NCI-H2227 treated with DMSO at 0.1 percent for 48 hours (cell line): Measurements from ENCODE around the gene TAF6L.
"Not testable (repeated sequence)": the region's sequence is repeated elsewhere in the genome, so short reads cannot be mapped to it uniquely, and the experiment has no call there.

Source experiments
- DNase-seq: peaks from one replicate; lab custom pipeline; 2025; lab: John Stamatoyannopoulos, UW

Gene TAF6L

DNA sequence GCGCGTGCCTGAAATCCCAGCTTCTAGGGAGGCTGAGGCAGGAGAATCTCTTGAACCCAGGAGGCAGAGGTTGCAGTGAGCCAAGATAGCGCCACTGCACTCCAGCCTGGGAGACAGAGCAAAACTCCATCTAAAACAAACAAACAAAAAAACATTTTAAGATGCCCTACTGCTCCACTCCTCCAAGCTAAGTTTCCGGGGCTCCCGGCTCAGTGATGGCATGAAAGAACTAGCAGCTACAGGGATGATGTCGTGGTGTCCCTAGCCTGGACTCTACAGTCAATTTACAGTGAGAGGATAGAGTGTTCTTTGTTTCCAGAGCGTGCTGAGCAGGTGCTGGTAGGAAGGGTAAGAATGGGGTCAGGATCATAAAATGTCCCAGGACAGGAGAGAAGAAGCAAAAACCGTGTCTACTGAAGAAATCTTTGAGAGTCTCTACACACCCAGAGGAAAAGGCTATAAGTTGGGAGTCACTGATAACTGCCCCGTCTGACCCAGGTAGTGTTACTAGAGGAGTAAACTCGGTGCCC lies 16.0 kb upstream of the TAF6L start:
- no peak for DNase-seq

- no peak for DNase-seq
These were observed 13.1 kb upstream of the TAF6L start for GRCh38 chr11:62757846-62758788.

GRCh38 chr11:62760867-62761227 lies 10.3 kb upstream of the TAF6L start:
- not testable (repeated sequence) for DNase-seq

DNA sequence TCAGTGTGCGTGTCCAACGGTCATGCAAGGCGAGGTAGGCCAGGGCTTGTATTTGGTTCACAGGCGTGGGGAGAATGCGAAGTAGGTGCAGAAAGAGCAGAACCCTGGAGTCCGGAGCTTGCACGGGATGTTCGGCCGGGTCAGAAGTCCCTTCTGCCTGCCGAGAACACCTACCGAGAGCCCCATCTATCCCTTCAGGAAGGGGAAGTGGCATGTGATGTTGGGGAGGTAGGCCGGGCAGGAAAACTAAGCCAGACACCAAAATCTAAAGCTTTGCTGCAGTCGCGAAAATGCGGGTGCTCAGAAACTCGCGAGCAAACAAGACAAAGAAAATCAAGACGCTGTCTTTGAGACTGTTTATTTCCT lies 435 bp upstream of the TAF6L start:
- peak; percentile 87 for DNase-seq

- DNase-seq: no peak
These were observed 3.2 kb downstream of the TAF6L start for GRCh38 chr11:62774407-62774806.

DNA sequence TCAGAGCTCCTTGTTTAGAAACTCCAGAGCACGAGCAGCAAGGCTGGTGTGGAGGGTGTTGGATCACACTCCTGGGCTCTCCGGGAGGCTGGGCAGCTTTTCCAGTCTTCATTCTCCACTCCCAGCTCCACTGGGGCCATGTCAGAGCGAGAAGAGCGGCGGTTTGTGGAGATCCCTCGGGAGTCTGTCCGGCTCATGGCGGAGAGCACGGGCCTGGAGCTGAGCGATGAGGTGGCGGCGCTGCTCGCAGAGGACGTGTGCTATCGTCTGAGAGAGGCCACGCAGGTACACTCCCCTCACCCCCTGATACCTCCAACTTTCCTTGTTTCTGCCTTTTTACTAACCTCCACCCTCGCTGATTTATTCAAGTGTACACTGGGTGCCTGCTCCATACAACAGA lies 4.5 kb downstream of the TAF6L start:
- DNase-seq: no peak

GRCh38 chr11:62777389-62777788 lies 6.2 kb downstream of the TAF6L start:
- no peak for DNase-seq

DNA sequence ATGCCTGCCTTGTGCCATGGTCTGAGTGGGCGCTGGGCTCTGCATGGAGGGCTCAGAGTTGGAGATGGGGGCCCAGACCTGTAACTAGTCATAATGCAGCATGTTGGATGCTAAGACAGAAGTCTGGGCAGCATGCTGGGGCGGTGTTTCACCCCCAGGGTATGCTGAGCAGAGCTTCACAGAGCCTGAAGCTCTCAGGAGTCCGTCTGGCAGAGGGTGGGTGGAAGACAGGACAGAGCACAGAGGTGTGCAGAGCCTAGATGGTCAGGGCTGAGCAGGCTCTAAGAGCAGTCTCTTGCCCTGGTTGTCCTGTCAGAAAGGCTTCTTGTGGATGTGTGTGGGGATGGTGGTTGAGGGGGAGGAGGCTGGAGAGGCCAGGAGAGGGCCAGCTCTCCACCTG lies 7.2 kb downstream of the TAF6L start:
- no peak for DNase-seq

GRCh38 chr11:62782753-62783152 lies 11.6 kb downstream of the TAF6L start:
- DNase-seq: no peak

DNA sequence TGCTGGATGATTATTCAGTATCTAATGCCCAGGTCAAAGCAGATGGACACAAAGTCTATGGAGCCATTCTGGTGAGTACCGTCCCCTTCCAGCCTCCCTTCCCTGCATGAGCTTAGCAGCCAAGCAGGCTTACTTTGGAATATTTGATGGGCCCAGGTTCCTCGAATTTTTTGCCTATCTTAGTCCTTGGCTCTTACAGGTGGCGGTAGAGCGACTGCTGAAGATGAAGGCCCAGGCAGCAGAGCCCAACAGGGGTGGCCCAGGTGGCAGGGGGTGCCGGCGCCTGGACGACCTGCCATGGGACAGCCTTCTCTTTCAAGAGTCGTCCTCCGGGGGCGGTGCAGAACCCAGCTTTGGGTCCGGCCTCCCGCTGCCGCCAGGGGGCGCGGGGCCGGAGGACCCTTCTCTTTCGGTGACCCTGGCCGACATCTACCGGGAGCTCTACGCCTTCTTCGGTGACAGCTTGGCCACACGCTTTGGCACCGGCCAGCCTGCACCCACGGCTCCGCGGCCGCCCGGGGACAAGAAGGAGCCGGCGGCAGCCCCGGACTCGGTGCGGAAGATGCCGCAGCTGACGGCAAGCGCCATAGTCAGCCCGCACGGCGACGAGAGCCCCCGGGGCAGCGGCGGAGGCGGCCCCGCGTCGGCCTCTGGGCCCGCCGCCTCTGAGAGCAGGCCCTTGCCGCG lies 15.3 kb downstream of the TAF6L start:
- DNase-seq: peak; percentile 73

DNA sequence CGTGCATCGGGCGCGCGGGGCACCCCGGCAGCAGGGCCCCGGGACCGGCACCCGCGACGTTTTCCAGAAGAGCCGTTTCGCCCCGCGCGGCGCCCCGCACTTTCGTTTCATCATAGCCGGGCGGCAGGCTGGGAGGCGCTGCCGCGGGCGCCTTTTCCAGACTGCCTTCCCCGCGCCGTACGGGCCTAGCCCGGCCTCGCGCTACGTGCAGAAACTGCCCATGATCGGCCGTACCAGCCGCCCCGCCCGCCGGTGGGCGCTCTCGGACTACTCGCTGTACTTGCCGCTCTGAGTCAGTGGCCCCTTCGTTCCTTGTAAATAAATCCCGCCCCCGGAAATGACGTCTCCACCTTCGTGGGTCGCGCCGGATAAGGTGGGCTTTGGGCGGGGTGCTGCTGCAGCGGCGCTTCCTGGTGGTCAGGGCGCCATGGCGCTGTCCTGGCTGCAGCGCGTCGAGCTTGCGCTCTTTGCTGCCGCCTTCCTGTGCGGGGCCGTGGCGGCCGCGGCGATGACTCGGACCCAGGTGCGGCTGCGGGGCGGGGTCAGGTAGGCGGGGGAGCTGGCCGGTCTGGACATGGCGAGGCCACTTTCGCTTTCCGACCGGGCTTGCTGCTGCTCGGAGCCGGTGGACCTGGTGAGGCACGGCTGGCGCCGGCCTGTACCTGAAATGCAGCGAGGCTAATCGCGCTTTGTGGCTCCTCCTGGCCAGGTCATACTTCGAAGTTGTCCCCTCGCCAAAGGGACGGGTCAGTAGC lies 16.0 kb downstream of the TAF6L start, which contains the start of gene TMEM179B:
TMEM179B (plus strand) TSS at position 398 of the 755 bp plus-strand sequence; CDS start at position 428, 30 bp downstream.
- DNase-seq: peak; percentile 96

DNA sequence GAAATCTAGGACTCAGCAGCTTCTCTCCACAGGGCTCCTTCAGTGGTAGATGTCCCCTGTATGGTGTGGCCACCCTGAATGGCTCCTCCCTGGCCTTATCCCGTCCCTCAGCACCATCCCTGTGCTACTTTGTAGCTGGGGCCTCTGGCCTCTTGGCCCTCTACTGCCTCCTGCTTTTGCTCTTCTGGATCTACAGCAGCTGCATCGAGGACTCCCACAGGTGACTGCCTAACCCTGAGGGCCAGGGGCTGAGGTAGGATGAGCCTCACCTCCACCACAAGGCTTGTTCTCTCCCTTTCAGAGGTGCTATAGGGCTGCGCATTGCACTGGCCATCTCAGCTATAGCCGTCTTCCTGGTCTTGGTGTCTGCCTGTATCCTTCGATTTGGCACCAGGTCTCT lies 17.8 kb downstream of the TAF6L start:
- DNase-seq: no peak

DNA sequence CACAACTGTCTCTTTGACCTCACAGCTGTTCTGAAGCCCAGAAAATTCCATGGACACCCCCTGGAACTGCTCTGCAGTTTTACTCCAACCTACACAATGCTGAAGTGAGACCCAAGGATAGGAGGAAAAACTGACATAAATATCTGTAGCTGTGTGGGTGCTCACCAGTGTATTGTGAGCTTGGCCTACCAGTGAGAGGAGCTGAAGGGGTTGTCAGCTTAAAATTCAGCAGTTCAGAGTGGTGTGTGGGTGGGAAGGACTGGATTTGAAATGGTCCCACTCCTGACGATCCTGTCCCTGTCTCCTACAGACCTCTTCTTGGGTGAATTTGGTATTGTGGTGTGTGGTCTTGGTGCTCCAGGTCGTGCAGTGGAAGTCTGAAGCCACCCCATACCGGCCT lies 18.4 kb downstream of the TAF6L start:
- DNase-seq: no peak

- peak; percentile 90 for DNase-seq
These were observed 20.5 kb downstream of the TAF6L start, which contains the start of gene TMEM223 for GRCh38 chr11:62791501-62792201. TSS of gene TMEM223 (minus strand) at chr11:62792006. CDS start at chr11:62791994, 12 bp downstream.

DNA sequence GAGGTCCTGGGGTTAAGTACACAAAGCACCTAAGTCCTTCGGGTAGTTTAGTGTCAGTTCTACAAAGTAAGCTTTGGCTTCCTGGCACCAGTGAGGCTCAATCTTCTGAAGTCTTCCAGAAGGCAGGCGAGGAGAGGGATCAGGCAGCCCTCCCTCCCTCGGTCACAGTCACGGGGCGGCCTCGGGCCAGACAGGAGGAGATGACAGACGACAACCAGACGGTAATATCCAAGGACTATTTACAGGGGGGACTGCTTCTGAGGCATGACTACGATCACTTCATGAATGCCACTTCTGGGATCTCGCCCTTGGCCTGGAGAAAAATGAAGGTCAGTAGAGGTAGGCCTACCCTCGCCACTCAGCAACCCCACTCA lies 21.0 kb downstream of the TAF6L start:
- DNase-seq: no peak

DNA sequence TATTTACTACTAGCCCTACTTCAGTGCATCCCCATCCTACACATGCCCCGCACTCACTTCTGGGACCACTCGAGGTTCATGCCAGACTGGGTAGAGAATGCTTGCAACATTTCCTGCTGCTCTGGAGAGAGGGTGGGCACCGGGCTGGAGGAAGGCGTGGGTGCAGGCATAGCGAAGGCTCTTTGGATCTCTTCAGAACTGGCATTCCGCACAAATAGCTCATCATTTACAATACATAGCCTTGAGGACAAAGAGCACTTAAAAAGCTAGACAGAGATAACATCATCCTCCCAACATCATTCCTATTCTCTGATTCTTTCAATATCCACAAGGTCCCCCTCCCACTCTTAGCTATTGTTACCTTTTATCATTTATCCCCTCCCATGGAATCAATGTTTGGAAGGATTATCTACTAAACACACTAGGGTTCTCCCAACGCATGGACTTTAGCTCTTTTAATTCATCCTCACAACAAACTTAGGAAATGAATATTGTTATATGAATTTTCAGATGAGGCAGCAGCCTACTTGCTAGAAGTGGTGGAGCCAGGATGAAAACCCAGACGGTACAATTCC lies 23.1 kb downstream of the TAF6L start:
- DNase-seq: no peak

- no peak for DNase-seq
These were observed 25.1 kb downstream of the TAF6L start for GRCh38 chr11:62796281-62796680.

GRCh38 chr11:62799486-62799885 lies 28.3 kb downstream of the TAF6L start:
- DNase-seq: no peak

DNA sequence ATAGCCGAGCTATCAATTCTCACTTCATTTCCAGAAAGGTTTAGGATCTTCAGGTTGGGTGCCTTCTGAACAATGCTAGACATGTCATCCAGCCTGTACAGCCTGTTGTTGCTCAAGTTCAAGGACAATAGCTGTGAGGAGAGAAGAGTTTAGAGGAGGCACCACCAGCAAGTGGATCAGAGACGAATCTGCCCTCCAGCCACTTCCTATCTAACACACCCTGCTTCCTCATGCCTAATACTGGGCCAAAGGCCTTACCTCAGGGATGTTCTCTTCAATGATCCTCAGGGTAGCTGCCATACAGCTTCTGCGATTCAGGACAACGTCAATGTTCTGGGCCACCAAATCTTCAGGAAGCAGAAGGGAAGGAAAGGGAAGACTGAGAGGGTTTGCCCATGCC lies 29.9 kb downstream of the TAF6L start:
- no peak for DNase-seq

DNA sequence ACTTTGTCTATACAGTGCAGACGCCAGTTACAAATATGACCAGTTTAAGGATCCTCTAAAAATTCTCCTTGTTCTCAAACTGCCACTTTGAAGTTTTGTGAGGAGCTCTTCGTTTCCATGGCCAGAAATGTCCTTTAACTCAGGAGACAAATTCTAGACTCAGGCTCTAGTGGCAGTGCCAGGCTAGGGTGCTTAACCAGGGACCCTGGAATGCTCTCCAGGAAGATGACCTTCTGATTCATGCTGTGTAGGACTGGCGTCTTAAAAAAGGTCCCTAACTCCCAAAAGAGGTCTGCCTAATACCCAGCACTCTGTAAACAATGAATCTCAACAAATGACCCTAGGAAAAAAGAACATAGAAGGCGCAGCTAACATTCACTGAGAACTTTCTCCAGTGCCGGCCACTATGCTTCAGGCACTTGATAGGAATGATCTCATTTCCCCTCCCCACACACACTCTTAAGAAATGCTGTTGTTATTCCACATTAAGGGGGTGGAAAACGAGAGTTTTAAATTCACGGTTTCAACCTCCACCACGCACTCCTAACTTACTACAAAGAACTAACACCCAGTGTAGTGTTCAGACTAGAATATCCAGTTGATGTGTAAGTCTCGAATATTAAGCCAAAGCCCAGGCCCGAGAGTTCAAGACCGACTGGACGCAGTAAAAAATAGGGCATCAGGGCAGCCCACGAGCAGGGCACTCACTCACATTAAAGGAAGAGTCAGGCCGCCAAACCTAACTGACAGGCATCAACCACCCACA lies 33.3 kb downstream of the TAF6L start:
- no peak for DNase-seq
